ENCODE results near the gene CMA1.

DNA sequence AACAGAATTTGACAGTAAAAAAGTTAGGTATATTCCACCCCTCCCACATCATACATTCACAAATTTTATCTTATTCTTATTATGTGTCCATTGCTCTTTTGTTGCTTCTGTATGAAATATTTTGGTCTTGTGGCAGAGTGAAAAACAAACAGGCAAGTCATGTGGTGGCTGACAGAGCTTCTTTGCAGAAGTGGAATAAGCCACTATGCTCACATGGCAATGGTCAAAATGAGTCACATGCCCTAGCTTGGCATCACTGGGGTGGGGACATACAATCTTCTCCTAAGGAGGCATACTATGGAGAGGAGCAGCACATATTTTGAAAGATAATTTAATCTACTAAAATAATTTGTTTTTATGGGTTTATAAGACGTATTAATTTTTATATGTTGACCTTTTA, 27.7 kb upstream of the CMA1 start:
- TF ChIP-seq CTCF (IDR thresholded peaks at IDR 0.05) (no peak), POLR2A (IDR thresholded peaks at IDR 0.05) (no peak)
